Measurements from ENCODE around the gene ZNF804B. TPM values are rescaled to one million over a fixed set of nuclear protein-coding genes. Genes with fewer than 3 reads are reported as not detected.

Gene ZNF804B
- total RNA-seq, 1 experiment from 2014 or later = not detected

DNA sequence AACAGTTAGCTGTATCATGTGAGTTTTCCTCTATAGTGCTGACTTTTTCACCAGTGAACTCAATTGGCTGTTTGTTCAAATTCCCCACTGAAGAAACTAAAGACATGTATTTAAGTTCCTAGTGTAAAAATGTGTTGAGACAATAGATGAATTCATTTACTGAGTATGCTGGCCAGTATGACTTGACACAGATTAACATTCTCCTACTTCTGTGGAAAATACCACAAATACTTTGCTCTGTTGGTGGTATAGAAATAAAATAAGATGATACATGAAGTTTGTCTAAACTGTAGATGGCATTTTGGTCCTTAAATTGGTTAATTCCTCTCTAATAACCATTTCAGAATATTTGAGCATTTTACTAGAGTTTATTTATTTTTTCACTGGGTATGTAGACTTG lies 263.7 kb downstream of the ZNF804B start:
- intact Hi-C loops (cut with micrococcal nuclease) = no loop called here
- TF ChIP-seq EZH2phosphoT487 (IDR thresholded peaks at IDR 0.05; ENCODE audit: borderline replicate concordance, low read length) (no peak), EZH2 (IDR thresholded peaks at IDR 0.05; ENCODE audit: low read length, unreplicated experiment) (no peak)
- TF ChIP-seq, protein P1, sequence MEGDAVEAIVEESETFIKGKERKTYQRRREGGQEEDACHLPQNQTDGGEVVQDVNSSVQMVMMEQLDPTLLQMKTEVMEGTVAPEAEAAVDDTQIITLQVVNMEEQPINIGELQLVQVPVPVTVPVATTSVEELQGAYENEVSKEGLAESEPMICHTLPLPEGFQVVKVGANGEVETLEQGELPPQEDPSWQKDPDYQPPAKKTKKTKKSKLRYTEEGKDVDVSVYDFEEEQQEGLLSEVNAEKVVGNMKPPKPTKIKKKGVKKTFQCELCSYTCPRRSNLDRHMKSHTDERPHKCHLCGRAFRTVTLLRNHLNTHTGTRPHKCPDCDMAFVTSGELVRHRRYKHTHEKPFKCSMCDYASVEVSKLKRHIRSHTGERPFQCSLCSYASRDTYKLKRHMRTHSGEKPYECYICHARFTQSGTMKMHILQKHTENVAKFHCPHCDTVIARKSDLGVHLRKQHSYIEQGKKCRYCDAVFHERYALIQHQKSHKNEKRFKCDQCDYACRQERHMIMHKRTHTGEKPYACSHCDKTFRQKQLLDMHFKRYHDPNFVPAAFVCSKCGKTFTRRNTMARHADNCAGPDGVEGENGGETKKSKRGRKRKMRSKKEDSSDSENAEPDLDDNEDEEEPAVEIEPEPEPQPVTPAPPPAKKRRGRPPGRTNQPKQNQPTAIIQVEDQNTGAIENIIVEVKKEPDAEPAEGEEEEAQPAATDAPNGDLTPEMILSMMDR (conservative IDR thresholded peaks at IDR 0.05; ENCODE audit: low read depth, low read length) = no peak
- Histone ChIP-seq H3K4me3 (ENCODE audit: low read length) (no peak overlapping the region), H3K4me2 (ENCODE audit: low read length) (no peak overlapping the region), H3K9ac (ENCODE audit: low read length) (no peak overlapping the region), H3K9me2 (replicated peaks; ENCODE audit: low read length) (no peaks in the 10 kb centered on the region), H3K27ac (ENCODE audit: low read length) (no peak overlapping the region), H3K36me3 (ENCODE audit: low read depth, low read length) (no peaks in the 10 kb centered on the region), H4K20me1 (ENCODE audit: low read length) (no peaks in the 10 kb centered on the region), H3K79me2 (ENCODE audit: low read length) (no peaks in the 10 kb centered on the region), H3F3A (ENCODE audit: low read length, unreplicated experiment) (no peaks in the 10 kb centered on the region), H2AFZ (ENCODE audit: low read length) (no peak overlapping the region), H3K4me1 (ENCODE audit: insufficient read depth, low read length) (peaks cover 14% of the 10 kb centered on the region), H3K27me3 (ENCODE audit: low read length) (no peaks in the 10 kb centered on the region), H3K9me3 (ENCODE audit: low read length) (no peaks in the 10 kb centered on the region)
- no TSS peak for BruUV-seq (replicated peaks)
- POLR2A ChIA-PET (ENCODE audit: unreplicated experiment) = no interaction called here
- CTCF ChIA-PET = no interaction called here
- ATAC-seq (no peak), DNase-seq (no peak)

DNA sequence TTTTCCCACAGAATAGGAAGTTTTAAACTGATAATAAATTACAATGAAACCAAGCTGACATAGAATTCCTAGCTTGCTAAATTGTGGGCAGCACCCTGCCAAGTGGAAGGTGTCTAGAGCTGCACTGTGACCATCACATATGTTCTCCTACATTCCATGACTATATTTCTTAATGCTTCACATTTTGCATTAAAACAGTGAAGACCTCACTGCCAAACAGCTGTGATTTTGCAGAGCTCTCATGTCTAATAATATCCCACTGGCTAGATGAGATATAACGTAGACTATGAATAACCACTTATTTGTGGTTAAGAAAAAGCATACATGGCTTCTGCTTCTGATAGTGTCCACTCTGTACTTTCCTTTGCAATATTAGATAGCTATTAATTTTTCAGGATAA lies 264.4 kb downstream of the ZNF804B start:
- intact Hi-C loops (cut with micrococcal nuclease) = no loop called here
- no peak overlapping the region for H2AFZ ChIP-seq (ENCODE audit: low read length)
- H3K4me1 ChIP-seq (ENCODE audit: insufficient read depth, low read length) = peaks cover 18% of the 10 kb centered on the region
- no peaks in the 10 kb centered on the region for H4K20me1 ChIP-seq (ENCODE audit: low read length)
- ChIA-PET CTCF (no interaction called here), POLR2A (ENCODE audit: unreplicated experiment) (no interaction called here)
- H3K4me3 ChIP-seq (ENCODE audit: low read length) = no peak overlapping the region
- TF ChIP-seq EZH2 (IDR thresholded peaks at IDR 0.05; ENCODE audit: low read length, unreplicated experiment) (no peak), EZH2phosphoT487 (IDR thresholded peaks at IDR 0.05; ENCODE audit: borderline replicate concordance, low read length) (no peak)
- TF ChIP-seq, protein P1 (conservative IDR thresholded peaks at IDR 0.05; ENCODE audit: low read depth, low read length) = no peak
- no peaks in the 10 kb centered on the region for H3K36me3 ChIP-seq (ENCODE audit: low read depth, low read length)
- no peaks in the 10 kb centered on the region for H3K9me2 ChIP-seq (replicated peaks; ENCODE audit: low read length)
- ATAC-seq (no peak), DNase-seq (no peak)
- H3K79me2 ChIP-seq (ENCODE audit: low read length) = no peaks in the 10 kb centered on the region
- H3K9ac ChIP-seq (ENCODE audit: low read length) = no peak overlapping the region
- H3K27ac ChIP-seq (ENCODE audit: low read length) = no peak overlapping the region
- no TSS peak for BruUV-seq (replicated peaks)
- H3K9me3 ChIP-seq (ENCODE audit: low read length) = no peaks in the 10 kb centered on the region
- H3K27me3 ChIP-seq (ENCODE audit: low read length) = no peaks in the 10 kb centered on the region
- H3F3A ChIP-seq (ENCODE audit: low read length, unreplicated experiment) = no peaks in the 10 kb centered on the region
- H3K4me2 ChIP-seq (ENCODE audit: low read length) = no peak overlapping the region

DNA sequence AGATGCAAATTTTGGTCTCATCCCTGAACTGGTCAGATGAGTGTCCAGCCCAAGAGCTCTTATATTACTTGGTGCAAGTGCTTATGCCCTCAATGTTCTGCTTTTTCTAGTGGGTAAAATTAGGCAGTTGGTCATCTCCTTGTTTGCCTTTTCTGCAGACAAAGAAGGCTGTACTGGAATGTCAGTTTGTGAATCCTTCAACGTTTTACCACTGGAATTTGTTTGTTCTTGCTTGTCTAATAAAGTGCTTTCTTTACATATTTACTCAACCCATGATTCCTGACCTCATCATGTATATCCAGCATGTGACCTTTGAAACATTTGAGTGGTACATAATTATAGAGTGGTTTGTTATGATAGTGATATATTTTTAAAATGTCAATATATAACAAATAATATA lies 268.3 kb downstream of the ZNF804B start:
- H3K4me2 ChIP-seq (ENCODE audit: low read length) = 0 out of 2 replicates have a peak overlapping the region, but pooled peaks have one; percentile 41
- BruUV-seq (replicated peaks) = no TSS peak
- CTCF ChIA-PET = no interaction called here

More for the DNA sequence above, 268.3 kb downstream of the ZNF804B start:
- Histone ChIP-seq H3K9ac (ENCODE audit: low read length) (no peak overlapping the region), H3K4me3 (ENCODE audit: low read length) (no peak overlapping the region), H3K79me2 (ENCODE audit: low read length) (no peaks in the 10 kb centered on the region), H3K36me3 (ENCODE audit: low read depth, low read length) (no peaks in the 10 kb centered on the region), H2AFZ (ENCODE audit: low read length) (no peak overlapping the region), H3K9me2 (replicated peaks; ENCODE audit: low read length) (no peaks in the 10 kb centered on the region), H3K9me3 (ENCODE audit: low read length) (no peaks in the 10 kb centered on the region), H4K20me1 (ENCODE audit: low read length) (no peaks in the 10 kb centered on the region), H3K27me3 (ENCODE audit: low read length) (no peaks in the 10 kb centered on the region), H3F3A (ENCODE audit: low read length, unreplicated experiment) (no peaks in the 10 kb centered on the region), H3K27ac (ENCODE audit: low read length) (peak overlapping the region; percentile 20; the same call in 1 of the 2 replicates), H3K4me1 (ENCODE audit: insufficient read depth, low read length) (peaks cover 26% of the 10 kb centered on the region)
- DNase-seq = peak; percentile 59
- intact Hi-C loops (cut with micrococcal nuclease) = loop anchor here (2.0 to 5.0 kb wide), 3 partner anchors 49 to 595 kb away; no protein-coding TSS in a partner anchor
- TF ChIP-seq, protein P1 (conservative IDR thresholded peaks at IDR 0.05; ENCODE audit: low read depth, low read length) = no peak
- TF ChIP-seq EZH2 (IDR thresholded peaks at IDR 0.05; ENCODE audit: low read length, unreplicated experiment) (no peak), EZH2phosphoT487 (IDR thresholded peaks at IDR 0.05; ENCODE audit: borderline replicate concordance, low read length) (no peak)
- peak; percentile 90 for ATAC-seq
- POLR2A ChIA-PET (ENCODE audit: unreplicated experiment) = interaction anchor here (0.7 kb wide), 1 partner anchor 303 kb away, joined by 3 read pairs; no protein-coding TSS in a partner anchor
